Activated CD4-positive, alpha-beta T cell treated with anti-CD3 and anti-CD28 coated beads, Interleukin-2, amount 50 U/mL, for 1 hour (primary cell): ENCODE measurements around the gene ARPC1B.
"Not testable (repeated sequence)": the region's sequence is repeated elsewhere in the genome, so short reads cannot be mapped to it uniquely, and the experiment has no call there.

Source experiments
- DNase-seq: peaks from one replicate; pipeline ENCODE4 v3.0.0-alpha.2; 2020

ARPC1B gene

GRCh38 chr7:99368750-99369389 lies 5.7 kb upstream of the ARPC1B start:
- no peak for DNase-seq

- no peak for DNase-seq
Measured at GRCh38 chr7:99369767-99370391, 4.7 kb upstream of the ARPC1B start.

DNA sequence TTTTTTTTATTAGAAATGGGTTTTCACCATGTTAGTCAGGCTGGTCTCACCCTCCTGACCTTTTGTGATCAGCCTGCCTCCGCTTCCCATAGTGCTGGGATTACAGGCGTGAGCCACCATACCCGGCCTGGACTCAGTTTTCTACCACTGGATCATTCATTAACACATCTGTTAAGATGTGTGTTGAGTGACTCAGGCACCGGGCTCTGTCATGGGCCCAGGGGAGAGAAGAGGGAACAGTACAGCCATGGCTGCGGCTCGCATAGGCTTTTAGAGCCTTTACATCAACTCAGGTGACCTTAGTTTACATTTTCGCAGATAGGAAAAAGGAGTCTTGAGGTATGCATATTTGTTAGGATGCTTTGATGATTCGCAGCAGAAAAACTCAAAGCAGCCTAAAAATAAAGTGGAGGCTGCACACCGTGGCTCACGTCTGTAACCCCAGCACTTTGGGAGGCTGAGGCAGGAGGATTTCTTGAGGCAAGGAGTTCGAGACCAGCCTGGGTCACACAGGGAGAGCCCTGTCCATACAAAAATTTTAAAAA lies 3.1 kb upstream of the ARPC1B start:
- no peak for DNase-seq

GRCh38 chr7:99372275-99373090 lies 2.0 kb upstream of the ARPC1B start:
- DNase-seq, result no peak

GRCh38 chr7:99373091-99374066 lies 1.2 kb upstream of the ARPC1B start:
- DNase-seq, result no peak

DNA sequence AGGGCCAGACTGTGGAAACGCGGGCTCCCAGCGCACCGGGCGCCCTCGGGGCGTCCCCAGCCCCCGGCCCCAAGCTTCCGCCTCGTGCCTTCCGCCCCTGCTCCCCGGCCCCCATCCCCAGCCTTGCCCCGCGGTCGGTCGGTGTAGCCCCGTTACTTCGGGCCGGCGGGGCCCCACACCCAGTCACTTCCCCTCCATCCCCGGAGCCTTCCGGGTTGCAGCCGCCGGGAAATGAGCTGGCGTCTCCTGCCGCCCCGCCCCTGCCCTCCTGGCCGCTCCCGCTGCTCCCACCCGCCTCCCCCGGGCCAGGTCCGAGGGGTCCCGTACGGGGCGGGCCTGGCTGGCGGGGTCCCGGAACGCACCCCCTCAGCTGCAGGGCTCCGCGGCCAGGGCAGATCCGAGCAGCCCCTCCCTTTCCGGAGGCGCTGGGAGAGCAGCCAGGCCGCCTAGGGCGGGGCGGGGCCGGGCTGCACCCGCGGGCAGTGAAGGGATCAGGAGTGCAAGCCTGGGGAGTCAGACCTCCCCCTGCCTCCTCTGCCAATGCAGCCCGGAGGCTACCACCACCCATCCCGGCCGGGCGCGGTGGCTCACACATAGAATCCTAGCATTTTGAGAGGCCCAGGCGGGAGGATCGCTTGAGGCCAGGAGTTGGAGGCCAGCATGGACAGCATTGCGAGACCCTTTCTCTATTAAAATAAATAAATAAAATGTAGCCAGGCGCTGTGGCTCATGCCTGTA lies 709 bp downstream of the ARPC1B start:
- peak; percentile 55 for DNase-seq

GRCh38 chr7:99379043-99379577 lies 4.6 kb downstream of the ARPC1B start:
- DNase-seq, result peak; percentile 45

DNA sequence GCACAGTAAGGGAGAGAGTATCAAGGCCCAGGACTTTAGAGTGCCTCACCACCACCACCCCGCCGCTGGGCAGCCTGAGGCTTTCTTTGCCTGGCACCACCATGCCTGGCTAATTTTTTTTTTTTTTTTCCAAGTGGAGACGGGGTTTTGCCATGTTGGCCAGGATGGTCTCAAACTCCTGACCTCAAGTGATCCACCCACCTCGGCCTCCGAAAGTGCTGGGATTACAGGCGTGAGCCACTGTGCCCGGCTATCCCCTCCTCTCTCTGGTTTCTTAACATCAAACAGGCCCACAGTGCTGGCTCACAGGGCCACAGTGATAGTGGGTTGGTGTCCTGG lies 5.1 kb downstream of the ARPC1B start:
- not testable (repeated sequence) for DNase-seq

GRCh38 chr7:99380032-99380822 lies 5.7 kb downstream of the ARPC1B start:
- no peak for DNase-seq

DNA sequence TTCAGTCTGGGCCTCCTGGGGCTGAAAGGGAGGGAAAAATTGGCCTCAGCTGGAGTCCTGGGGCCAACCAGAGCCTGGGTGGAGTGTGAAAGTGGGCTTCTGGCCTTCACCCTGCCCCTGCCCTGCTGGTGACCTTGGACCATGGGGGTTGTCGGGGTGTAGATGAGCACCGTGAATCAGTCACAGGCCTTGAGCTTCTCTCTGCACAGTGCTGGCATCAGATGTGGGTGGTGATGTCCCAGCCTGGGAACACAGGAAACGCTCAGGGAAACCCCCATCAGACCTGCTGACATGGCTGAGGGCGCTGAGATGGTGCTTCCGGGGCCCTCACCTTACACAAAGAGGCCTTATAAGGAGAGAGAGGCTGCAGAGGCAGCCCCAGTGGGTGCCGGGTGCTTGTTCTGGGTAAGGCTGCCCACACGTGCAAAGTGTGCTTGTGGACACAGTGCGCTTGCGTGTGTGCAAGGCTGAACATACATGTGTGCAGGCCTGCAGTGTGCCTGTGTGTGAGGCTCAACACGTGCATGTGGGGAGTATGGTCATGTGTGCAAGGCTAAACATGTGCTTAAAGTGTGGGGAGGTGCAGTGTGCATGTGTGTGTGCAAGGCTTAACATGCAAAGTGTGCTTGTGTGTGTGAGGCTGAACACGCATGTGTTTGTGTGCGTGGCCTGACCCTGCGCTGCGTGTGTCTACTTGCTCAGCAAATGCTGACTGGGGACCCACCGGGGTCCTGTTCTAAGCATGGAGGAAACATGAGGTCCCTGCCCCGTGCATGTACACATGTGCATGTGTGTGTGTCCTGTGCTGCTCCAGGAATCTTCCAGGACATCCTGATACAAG lies 6.5 kb downstream of the ARPC1B start:
- peak; percentile 87 for DNase-seq

- no peak for DNase-seq
Measured at GRCh38 chr7:99381664-99382075, 7.1 kb downstream of the ARPC1B start.

DNA sequence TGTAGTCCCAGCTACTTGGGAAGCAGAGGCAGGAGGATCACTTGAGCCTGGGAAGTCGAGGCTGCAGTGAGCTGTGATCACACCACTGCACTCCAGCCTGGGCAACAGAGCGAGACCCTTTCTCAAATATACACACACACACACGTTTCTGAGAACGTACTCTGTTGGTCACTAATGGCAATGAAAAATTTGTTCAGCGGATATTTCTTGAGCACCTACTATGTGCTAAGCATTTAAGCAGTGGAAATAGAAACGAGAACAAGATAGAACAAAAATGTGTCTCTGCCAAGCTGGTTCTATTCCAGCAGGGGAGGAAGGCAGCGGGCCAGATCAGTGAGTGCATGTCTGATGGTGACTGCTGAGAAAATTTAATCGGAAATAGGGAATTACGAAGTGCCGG lies 8.7 kb downstream of the ARPC1B start:
- DNase-seq, result no peak

DNA sequence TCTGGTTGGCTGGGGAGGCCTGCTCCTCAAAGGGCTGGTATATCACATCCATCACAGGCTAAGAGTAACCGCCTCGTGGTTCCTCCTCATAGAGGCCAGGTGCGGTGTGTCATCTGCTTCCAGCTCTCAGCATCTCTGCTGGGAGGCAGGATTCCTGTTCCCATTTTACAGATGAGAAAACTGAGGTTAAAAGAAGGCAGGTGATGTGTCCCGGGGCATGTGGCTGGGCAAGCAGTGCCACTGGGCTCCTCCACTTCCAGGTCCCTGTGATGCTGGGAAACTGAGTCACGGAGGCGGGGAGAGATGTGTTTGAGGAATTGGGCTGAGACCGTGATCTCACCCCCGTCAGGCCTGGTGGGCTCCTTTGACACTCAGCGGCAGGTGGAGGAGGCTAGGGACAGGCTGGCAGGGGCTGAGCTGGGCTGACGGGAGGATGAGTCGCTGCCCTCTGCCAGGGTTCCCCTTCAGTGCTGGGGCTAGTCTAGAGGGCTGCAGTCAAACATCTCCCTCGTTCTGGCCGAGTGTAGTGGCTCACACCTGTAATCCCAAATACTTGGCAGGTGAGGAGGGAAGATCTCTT lies 9.4 kb downstream of the ARPC1B start:
- no peak for DNase-seq

GRCh38 chr7:99384523-99384922 lies 10.0 kb downstream of the ARPC1B start:
- DNase-seq, result no peak

- DNase-seq, result no peak
Measured at GRCh38 chr7:99385564-99385963, 11.0 kb downstream of the ARPC1B start.

- DNase-seq, result peak; percentile 34
Measured at GRCh38 chr7:99386584-99387238, 12.2 kb downstream of the ARPC1B start.

DNA sequence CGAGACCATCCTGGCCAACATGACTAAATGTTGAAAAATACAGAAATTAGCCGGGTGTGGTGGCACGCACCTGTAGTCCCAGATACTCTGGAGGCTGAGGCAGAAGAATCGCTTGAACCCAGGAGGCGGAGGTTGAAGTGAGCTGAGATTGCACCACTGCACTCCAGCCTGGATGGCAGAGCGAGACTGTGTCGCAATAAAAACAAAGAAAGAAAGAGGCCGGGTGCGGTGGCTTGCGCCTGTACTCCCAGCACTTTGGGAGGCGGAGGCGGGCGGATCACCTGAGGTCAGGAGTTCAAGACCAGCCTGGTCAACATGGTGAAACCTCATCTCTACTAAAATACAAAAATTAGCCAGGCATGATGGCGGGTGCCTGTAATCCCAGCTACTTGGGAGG lies 12.7 kb downstream of the ARPC1B start:
- not testable (repeated sequence) for DNase-seq

- no peak for DNase-seq
Measured at GRCh38 chr7:99387912-99388311, 13.4 kb downstream of the ARPC1B start.

DNA sequence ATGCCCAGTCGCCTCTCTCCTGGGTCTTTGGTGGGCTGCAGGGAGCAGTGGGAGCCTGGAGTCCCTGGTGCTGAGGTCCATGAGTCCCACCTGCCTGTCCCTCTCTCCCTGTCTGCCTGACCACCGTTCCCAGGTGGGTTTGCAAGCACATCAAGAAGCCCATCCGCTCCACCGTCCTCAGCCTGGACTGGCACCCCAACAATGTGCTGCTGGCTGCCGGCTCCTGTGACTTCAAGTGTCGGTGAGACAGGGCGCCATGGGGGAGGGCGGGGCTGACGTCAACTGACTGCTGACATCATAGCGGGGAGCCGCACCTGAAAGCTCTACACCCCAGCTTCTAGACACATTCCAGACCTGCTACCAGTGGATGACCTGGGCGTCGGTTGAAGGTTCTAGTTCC lies 15.2 kb downstream of the ARPC1B start:
- no peak for DNase-seq
